Measurements from ENCODE around the gene MBLAC1. TPM values are rescaled to one million over a fixed set of nuclear protein-coding genes. Genes with fewer than 3 reads are reported as not detected.

The MBLAC1 gene
- total RNA-seq, 1 donor: 1.5 TPM

GRCh38 chr7:100163871-100164270 lies 37.1 kb downstream of the MBLAC1 start:
- H3K9me3 ChIP-seq (ENCODE audit: low read depth, low read length): no peaks in the 10 kb centered on the region
- H3K27me3 ChIP-seq (ENCODE audit: insufficient read depth, low read length): peaks cover 24% of the 10 kb centered on the region
- peaks cover 52% of the 10 kb centered on the region for H3K4me1 ChIP-seq (ENCODE audit: insufficient read depth, low read length)
- H3K4me3 ChIP-seq (ENCODE audit: low read length): no peak overlapping the region

GRCh38 chr7:100166317-100166940 lies 39.7 kb downstream of the MBLAC1 start:
- no peak overlapping the region for H3K4me3 ChIP-seq (ENCODE audit: low read length)
- H3K9me3 ChIP-seq (ENCODE audit: low read depth, low read length): no peaks in the 10 kb centered on the region
- H3K4me1 ChIP-seq (ENCODE audit: insufficient read depth, low read length): peaks cover 64% of the 10 kb centered on the region
- H3K27me3 ChIP-seq (ENCODE audit: insufficient read depth, low read length): peaks cover 34% of the 10 kb centered on the region

GRCh38 chr7:100166970-100167911 lies 40.5 kb downstream of the MBLAC1 start:
- H3K9me3 ChIP-seq (ENCODE audit: low read depth, low read length): no peaks in the 10 kb centered on the region
- H3K4me3 ChIP-seq (ENCODE audit: low read length): no peak overlapping the region
- H3K27me3 ChIP-seq (ENCODE audit: insufficient read depth, low read length): peaks cover 39% of the 10 kb centered on the region
- peaks cover 69% of the 10 kb centered on the region for H3K4me1 ChIP-seq (ENCODE audit: insufficient read depth, low read length)

- peaks cover 39% of the 10 kb centered on the region for H3K27me3 ChIP-seq (ENCODE audit: insufficient read depth, low read length)
- peaks cover 66% of the 10 kb centered on the region for H3K4me1 ChIP-seq (ENCODE audit: insufficient read depth, low read length)
- H3K4me3 ChIP-seq (ENCODE audit: low read length): peak overlapping the region; percentile 12
These were observed 41.2 kb downstream of the MBLAC1 start for GRCh38 chr7:100167912-100168323.

GRCh38 chr7:100169147-100169850 lies 42.5 kb downstream of the MBLAC1 start:
- H3K9me3 ChIP-seq (ENCODE audit: low read depth, low read length): no peaks in the 10 kb centered on the region
- H3K4me1 ChIP-seq (ENCODE audit: insufficient read depth, low read length): peaks cover 52% of the 10 kb centered on the region
- no peak overlapping the region for H3K4me3 ChIP-seq (ENCODE audit: low read length)
- peaks cover 39% of the 10 kb centered on the region for H3K27me3 ChIP-seq (ENCODE audit: insufficient read depth, low read length)

More at GRCh38 chr7:100167912-100168323, 41.2 kb downstream of the MBLAC1 start:
- no peaks in the 10 kb centered on the region for H3K9me3 ChIP-seq (ENCODE audit: low read depth, low read length)

- Histone ChIP-seq H3K9me3 (ENCODE audit: low read depth, low read length) (no peaks in the 10 kb centered on the region), H3K4me1 (ENCODE audit: insufficient read depth, low read length) (peaks cover 51% of the 10 kb centered on the region), H3K4me3 (ENCODE audit: low read length) (no peak overlapping the region), H3K27me3 (ENCODE audit: insufficient read depth, low read length) (peaks cover 39% of the 10 kb centered on the region)
These were observed 43.5 kb downstream of the MBLAC1 start for GRCh38 chr7:100170101-100170897.

- Histone ChIP-seq H3K4me3 (ENCODE audit: low read length) (peak overlapping the region; percentile 22), H3K4me1 (ENCODE audit: insufficient read depth, low read length) (peaks cover 48% of the 10 kb centered on the region), H3K27me3 (ENCODE audit: insufficient read depth, low read length) (peaks cover 39% of the 10 kb centered on the region), H3K9me3 (ENCODE audit: low read depth, low read length) (no peaks in the 10 kb centered on the region)
These were observed 44.4 kb downstream of the MBLAC1 start for GRCh38 chr7:100171087-100171681.

GRCh38 chr7:100171840-100172239 lies 45.1 kb downstream of the MBLAC1 start:
- H3K4me1 ChIP-seq (ENCODE audit: insufficient read depth, low read length): peaks cover 42% of the 10 kb centered on the region
- H3K4me3 ChIP-seq (ENCODE audit: low read length): no peak overlapping the region
- no peaks in the 10 kb centered on the region for H3K9me3 ChIP-seq (ENCODE audit: low read depth, low read length)
- H3K27me3 ChIP-seq (ENCODE audit: insufficient read depth, low read length): peaks cover 34% of the 10 kb centered on the region

- Histone ChIP-seq H3K9me3 (ENCODE audit: low read depth, low read length) (no peaks in the 10 kb centered on the region), H3K4me1 (ENCODE audit: insufficient read depth, low read length) (peaks cover 35% of the 10 kb centered on the region), H3K4me3 (ENCODE audit: low read length) (no peak overlapping the region), H3K27me3 (ENCODE audit: insufficient read depth, low read length) (peaks cover 15% of the 10 kb centered on the region)
These were observed 47.2 kb downstream of the MBLAC1 start for GRCh38 chr7:100173806-100174495.

- no peaks in the 10 kb centered on the region for H3K9me3 ChIP-seq (ENCODE audit: low read depth, low read length)
- peaks cover 15% of the 10 kb centered on the region for H3K27me3 ChIP-seq (ENCODE audit: insufficient read depth, low read length)
- H3K4me3 ChIP-seq (ENCODE audit: low read length): no peak overlapping the region
- peaks cover 29% of the 10 kb centered on the region for H3K4me1 ChIP-seq (ENCODE audit: insufficient read depth, low read length)
These were observed 47.8 kb downstream of the MBLAC1 start for GRCh38 chr7:100174582-100174981.

- Histone ChIP-seq H3K27me3 (ENCODE audit: insufficient read depth, low read length) (peaks cover 12% of the 10 kb centered on the region), H3K4me1 (ENCODE audit: insufficient read depth, low read length) (peaks cover 30% of the 10 kb centered on the region), H3K9me3 (ENCODE audit: low read depth, low read length) (no peaks in the 10 kb centered on the region), H3K4me3 (ENCODE audit: low read length) (no peak overlapping the region)
These were observed 48.6 kb downstream of the MBLAC1 start for GRCh38 chr7:100175296-100175935.

GRCh38 chr7:100176096-100177044 lies 49.6 kb downstream of the MBLAC1 start:
- Histone ChIP-seq H3K4me3 (ENCODE audit: low read length) (peak overlapping the region; percentile 53), H3K27me3 (ENCODE audit: insufficient read depth, low read length) (peaks cover 5% of the 10 kb centered on the region), H3K9me3 (ENCODE audit: low read depth, low read length) (no peaks in the 10 kb centered on the region), H3K4me1 (ENCODE audit: insufficient read depth, low read length) (peaks cover 27% of the 10 kb centered on the region)

Data from mononuclear cell (primary cell).